ENCODE measurements around the gene CDH13.

- no peak for TF ChIP-seq POLR2AphosphoS5 (IDR thresholded peaks at IDR 0.05; ENCODE audit: borderline replicate concordance, low read depth, low read length)
- no peak for TF ChIP-seq EZH2 (IDR thresholded peaks at IDR 0.05)
These were observed 1147.3 kb downstream of the CDH13 start for GRCh38 chr16:83774066-83774465.

Measured in SK-N-MC (cell line).